GM21360 (cell line): Measurements from ENCODE around the gene CR1.
"Not testable (repeated sequence)": the region's sequence is repeated elsewhere in the genome, so short reads cannot be mapped to it uniquely, and the experiment has no call there.

Source experiments
- ATAC-seq: cut with Tn5 transposase; IDR thresholded peaks from one replicate; pipeline ENCODE4 v1.9.1; 2021; ENCODE audit warnings: mild to moderate bottlenecking, moderate library complexity; ENCODE audit not compliant: unreplicated experiment

Gene CR1

DNA sequence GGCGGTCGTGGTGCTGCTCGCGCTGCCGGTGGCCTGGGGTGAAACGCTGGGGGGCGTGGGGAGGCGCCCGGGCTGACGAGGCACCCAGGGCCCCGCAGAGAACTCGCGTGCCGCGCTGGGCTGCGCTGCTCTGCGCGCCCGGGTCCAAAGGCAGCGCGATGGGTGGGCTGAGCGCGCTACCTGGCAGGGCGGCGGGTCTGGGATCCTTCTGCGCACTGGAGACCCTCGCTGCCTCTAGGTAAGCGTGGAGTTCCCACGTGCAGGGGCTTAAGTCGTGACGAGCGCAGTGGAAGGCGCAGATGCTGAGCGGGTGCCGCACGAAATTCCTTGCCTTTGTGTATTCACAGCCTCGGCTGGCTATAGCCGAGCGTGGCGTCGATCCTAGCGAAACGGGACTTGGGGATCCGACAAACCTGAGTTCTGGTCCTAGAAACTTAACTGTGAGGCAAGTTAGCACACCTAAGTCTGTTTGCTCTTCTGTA, 173.6 kb downstream of the CR1 start:
- no peak for ATAC-seq

DNA sequence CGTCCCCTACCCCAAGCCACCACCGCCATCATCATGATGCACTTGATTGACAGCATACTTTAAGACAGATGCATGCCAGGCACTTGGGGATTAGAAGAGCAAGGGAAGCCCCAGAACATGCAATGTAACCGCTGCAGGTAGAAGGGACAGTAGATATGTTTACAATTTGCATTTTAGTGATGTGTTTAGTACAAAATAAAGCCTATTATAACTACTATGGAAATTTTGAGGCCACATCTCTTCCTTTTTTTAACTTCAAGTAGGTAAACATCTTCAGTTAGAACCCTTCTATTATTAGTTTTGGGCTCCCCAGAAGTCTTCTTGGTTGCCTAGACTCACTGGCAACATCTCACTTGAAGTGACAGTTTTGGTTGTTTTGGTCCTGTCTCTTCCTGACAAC, 174.2 kb downstream of the CR1 start:
- ATAC-seq: no peak

DNA sequence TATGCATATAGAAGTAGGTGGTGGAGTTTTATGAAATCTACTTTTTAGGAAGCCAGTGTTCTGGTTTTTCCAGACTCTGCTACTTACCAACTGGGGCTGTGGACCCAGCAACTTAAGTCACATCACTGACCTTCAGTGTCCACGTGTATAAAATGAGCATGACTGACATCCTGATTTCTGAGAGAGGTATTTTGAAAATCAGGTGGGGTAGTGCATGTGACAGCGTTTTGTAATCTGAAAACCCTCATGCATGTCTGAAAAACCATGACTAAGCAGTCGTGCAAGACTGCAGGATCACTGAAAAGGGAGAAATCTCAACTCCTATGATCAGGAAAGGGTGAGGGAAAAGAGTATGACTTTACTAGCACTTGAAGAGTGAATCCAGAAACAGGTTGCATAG, 175.0 kb downstream of the CR1 start:
- no peak for ATAC-seq

DNA sequence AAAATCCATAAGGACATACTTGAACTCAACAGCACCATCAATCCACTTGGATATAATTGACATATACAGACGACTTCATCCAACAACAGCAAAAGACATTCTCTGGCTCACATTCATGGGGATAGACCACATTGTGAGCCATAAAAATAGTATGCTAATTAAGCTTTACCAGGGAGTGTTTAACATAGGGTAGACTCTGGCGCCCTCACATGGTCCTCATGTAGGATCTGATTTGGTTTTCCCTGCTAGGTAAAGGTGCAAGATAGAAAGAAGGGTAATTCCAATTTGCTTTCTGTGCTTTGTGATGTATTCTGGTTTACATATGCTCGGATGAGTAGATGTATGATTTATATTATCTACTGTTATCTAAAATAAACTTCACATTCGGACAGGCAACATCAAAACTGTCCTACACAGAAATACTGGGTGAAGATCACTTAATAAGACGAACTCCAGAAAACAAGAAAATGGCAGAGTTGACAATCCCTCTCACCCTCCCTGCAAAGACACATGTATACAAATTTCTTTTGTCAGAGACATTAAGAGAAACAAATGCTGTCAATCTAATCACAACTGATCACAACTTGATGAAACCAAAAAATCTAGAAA, 176.7 kb downstream of the CR1 start:
- ATAC-seq: no peak

DNA sequence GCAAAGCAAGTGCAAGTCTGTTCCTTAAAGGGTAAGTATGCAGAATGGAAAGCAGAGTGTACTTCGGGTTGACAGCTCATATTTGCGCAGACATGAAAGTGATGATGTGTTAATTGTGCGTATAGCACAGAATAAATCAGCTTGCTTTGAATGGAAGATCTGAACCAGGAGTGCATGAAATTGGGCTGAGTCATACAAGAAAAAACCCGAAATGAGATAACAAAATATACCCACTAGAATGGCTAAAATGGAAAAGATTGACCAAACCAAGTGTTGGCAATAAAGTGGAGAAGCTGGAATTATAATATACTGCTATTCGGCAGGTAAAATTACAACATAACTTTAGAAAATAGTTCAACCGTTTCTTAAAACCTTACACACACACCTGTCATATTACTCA, 177.4 kb downstream of the CR1 start:
- ATAC-seq: no peak

DNA sequence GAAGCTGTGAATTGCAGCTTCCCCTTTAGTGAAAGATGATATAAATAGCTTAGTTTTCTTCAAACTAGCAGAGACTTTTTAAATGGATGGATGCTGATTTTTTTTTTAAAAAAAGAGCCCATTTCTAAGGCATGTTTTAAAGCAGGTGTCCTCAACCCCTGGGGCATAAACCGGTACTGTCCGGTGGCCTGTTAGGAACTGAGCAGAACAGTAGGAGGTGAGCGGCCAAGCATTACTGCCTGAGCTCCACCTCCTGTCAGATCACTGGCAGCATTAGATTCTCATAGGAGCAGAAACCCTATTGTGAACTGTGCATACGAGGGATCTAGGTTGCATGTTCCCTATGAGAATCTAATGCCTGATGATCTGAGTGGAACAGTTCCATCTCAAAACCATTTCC, 180.2 kb downstream of the CR1 start:
- ATAC-seq: no peak

DNA sequence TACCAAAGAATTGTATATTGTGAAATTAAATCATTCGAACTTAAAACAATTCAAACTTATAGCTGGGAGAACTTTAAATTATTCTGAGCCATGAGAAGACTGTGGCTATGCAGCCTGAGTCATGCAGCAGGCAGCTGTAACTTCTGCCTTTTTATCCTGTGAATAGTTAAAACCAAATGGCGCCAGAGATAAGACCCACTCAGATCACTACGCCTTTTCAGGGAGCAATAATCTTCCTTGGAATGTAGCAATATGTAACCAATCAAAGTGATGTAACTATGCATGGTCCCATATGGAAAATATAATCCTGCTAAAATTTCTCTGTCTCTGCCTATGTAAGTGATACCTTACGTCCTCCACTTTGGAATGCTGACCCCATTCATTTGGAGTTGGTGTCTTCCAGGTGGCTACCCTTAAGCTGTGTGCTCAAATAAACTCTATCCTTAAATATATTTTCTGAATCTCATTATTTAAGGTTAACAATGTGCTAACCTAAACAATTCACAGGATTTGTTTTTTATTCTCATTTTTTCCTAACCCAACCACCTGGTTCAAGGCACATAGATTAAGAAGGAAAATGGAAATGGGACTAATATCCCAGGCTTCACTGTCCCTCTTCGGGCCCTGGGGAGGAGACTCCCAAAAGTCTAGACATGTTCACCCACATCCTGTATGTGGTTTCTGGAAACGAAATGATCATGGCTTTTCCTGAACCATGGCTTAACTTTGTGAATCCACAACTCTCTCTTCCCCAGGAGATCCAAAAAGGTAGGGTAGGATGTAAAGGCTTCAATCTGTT, 184.8 kb downstream of the CR1 start:
- not testable (repeated sequence) for ATAC-seq

DNA sequence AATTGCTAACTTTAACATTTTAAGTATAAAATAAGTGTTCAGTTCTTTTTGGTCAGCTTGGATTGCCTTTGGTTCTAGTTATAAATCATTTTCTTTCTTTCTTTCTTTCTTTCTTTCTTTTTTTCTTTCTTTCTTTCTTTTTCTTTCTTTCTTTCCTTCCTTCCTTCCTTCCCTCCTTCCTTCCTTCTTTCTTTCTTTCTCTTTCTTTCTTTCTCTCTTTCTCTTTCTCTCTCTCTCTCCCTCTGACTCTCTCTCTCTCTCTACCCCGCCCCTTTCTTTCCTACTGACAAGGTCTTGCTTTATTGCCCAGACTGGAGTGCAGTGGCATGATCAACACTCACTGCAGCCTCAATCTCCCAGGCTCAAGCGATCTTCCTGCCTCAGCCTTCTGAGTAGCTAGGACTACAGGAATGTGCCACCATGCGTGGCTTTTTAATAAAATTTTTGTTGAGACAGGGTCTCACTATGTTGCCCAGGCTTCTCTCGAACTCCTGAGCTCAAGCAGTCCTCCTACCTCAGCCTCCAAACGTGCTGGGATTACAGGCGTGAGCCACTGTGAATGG, 187.0 kb downstream of the CR1 start:
- ATAC-seq: not testable (repeated sequence)

DNA sequence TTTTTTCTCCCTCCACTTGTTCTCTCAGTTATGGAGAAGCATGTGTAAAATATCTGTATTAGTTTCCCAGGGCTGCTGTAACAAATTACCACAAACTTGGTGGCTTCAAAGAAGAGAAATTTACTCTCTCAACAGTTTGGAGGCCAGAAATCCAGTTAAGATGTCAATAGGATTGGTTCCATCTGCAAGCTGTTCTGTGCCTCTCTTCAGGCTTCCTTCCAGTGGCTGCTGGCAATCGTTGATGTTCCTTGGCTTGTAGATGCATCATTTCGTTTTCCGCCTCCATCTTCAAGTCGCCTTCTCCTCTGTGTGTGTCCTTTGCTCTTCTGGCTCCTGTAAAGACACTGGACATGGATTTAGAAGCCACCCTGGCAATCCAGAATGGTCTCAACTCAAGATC, 194.6 kb downstream of the CR1 start:
- ATAC-seq: not testable (repeated sequence)

DNA sequence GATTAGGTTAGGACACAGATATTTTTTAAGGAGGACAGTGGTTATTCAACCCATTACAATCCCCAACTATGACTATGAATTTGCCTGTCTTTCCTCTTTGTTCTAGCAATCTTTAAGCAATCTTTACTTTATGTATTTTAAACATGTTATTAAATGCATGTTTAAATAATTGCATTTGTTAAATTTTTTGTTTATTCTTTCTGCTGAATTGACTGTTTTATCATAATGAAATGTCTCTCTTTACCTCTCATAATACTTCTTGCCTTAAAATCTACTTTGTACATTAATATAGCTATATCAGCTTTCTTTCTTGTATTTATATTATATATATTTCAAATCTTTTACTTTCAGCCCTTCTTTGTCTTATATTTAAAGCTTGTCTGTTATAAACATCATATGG, 195.1 kb downstream of the CR1 start:
- no peak for ATAC-seq
